Measurements from ENCODE around the gene P2RY8.

- TF ChIP-seq CTCF (IDR thresholded peaks at IDR 0.05 in 2 of 3, conservative IDR thresholded peaks at IDR 0.05 in 1 of 3; ENCODE audit: control insufficient read depth in 2 of 3, extremely low read depth in 1 of 3, insufficient read depth in 1 of 3, low read depth in 3 of 3, low read length in 3 of 3) (no peak), MAX (IDR thresholded peaks at IDR 0.05; ENCODE audit: low read depth, low read length) (no peak), SP1 (IDR thresholded peaks at IDR 0.05; ENCODE audit: low read depth, low read length) (no peak), YBX1 (IDR thresholded peaks at IDR 0.05) (no peak), ATF2 (IDR thresholded peaks at IDR 0.05; ENCODE audit: low read length) (no peak), BMI1 (IDR thresholded peaks at IDR 0.05; ENCODE audit: borderline replicate concordance) (no peak), ZNF274 (IDR thresholded peaks at IDR 0.05; ENCODE audit: insufficient read depth, insufficient read length) (no peak)
These were observed 73.4 kb downstream of the P2RY8 start for GRCh38 chrX:1463581-1463980.
